Neural progenitor cell (in vitro differentiated cells): ENCODE measurements around the gene IP6K2.

Experiments used
- CTCF ChIP-seq: fragments of 200-600 bp; sonication (generic); IDR thresholded peaks from 2 replicates; pipeline ENCODE4 v1.5.1; 2017; ENCODE audit warnings: antibody characterized with exemption, mild to moderate bottlenecking
- EZH2 ChIP-seq: fragments of 200-600 bp; sonication (generic); IDR thresholded peaks from 2 replicates; pipeline ENCODE4 v1.6.1; 2017; ENCODE audit warnings: antibody characterized with exemption, mild to moderate bottlenecking, moderate library complexity
- EZH2phosphoT487 ChIP-seq: fragments of 200-600 bp; sonication (generic); IDR thresholded peaks from 2 replicates; pipeline ENCODE4 v1.6.1; 2017; ENCODE audit warnings: antibody characterized with exemption

- TF ChIP-seq CTCF (no peak), EZH2phosphoT487 (no peak), EZH2 (no peak)
These were observed 18.1 kb downstream of the IP6K2 start for GRCh38 chr3:48698891-48699290.
